Measurements from ENCODE around the gene KLHDC10.
"Not testable (repeated sequence)": the region's sequence is repeated elsewhere in the genome, so short reads cannot be mapped to it uniquely, and the experiment has no call there.

The KLHDC10 gene

GRCh38 chr7:130145424-130146100 is 75.2 kb downstream of the KLHDC10 start:
- peak overlapping the region; percentile 11 for H3K27ac Mint-ChIP-seq
- DNase-seq: no peak

GRCh38 chr7:130146142-130146541 is 75.8 kb downstream of the KLHDC10 start:
- ATAC-seq (replicated peaks); H3K4me3 Mint-ChIP-seq; H3K27ac Mint-ChIP-seq; H3K9me3 Mint-ChIP-seq; DNase-seq; H3K27me3 Mint-ChIP-seq; H3K36me3 Mint-ChIP-seq: not testable (repeated sequence)
- peaks cover 28 to 66% of the 10 kb centered on the region in 2 donors for H3K4me1 Mint-ChIP-seq

More at GRCh38 chr7:130145424-130146100, 75.2 kb downstream of the KLHDC10 start:
- H3K9me3 Mint-ChIP-seq: peaks cover 0 to 2% of the 10 kb centered on the region in 2 donors
- no peak overlapping the region for H3K4me3 Mint-ChIP-seq
- no peaks in the 10 kb centered on the region for H3K27me3 Mint-ChIP-seq
- peaks cover 31 to 69% of the 10 kb centered on the region in 2 donors for H3K4me1 Mint-ChIP-seq
- H3K36me3 Mint-ChIP-seq: peaks cover 2 to 5% of the 10 kb centered on the region in 2 donors
- ATAC-seq (replicated peaks): no peak

GRCh38 chr7:130146693-130147405 is 76.5 kb downstream of the KLHDC10 start:
- Mint-ChIP-seq H3K36me3 (peaks cover 3 to 4% of the 10 kb centered on the region in 2 donors), H3K4me3 (no peak overlapping the region), H3K9me3 (peaks cover 0 to 3% of the 10 kb centered on the region in 2 donors), H3K4me1 (peaks cover 25 to 59% of the 10 kb centered on the region in 2 donors), H3K27me3 (no peaks in the 10 kb centered on the region), H3K27ac (no peak overlapping the region)
- ATAC-seq (replicated peaks) (no peak), DNase-seq (no peak)

GRCh38 chr7:130147710-130148325 is 77.5 kb downstream of the KLHDC10 start:
- no peak overlapping the region for H3K4me3 Mint-ChIP-seq
- H3K9me3 Mint-ChIP-seq: peaks cover 0 to 3% of the 10 kb centered on the region in 2 donors
- peaks cover 19 to 51% of the 10 kb centered on the region in 2 donors for H3K4me1 Mint-ChIP-seq
- no peaks in the 10 kb centered on the region for H3K27me3 Mint-ChIP-seq
- no peak for DNase-seq
- no peak overlapping the region for H3K27ac Mint-ChIP-seq
- peaks cover 3 to 4% of the 10 kb centered on the region in 2 donors for H3K36me3 Mint-ChIP-seq
- ATAC-seq (replicated peaks): no peak

DNA sequence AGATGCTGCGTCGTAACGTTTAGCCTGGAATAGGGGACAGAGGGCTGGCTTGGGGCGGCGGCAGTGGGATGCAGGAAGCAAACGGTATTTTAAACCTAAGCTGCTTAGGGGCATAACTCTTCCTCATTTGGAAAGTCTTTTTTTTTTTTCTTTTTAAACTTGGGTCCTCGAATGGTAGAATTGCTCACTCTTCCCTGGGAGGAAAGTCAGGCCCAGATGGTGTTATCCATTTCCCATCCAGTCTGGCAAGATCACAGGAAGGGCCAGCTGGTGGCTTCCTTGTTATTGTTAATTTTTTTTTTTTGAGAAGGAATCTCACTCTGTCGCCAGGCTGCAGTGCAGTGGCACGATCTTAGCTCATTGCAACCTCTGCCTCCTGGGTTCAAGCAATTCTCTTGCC is 78.2 kb downstream of the KLHDC10 start:
- Mint-ChIP-seq H3K27ac (no peak overlapping the region), H3K36me3 (peaks cover 3 to 4% of the 10 kb centered on the region in 2 donors), H3K4me1 (peaks cover 14 to 43% of the 10 kb centered on the region in 2 donors), H3K4me3 (no peak overlapping the region), H3K27me3 (no peaks in the 10 kb centered on the region), H3K9me3 (peaks cover 0 to 3% of the 10 kb centered on the region in 2 donors)
- ATAC-seq (replicated peaks) (no peak), DNase-seq (no peak)

DNA sequence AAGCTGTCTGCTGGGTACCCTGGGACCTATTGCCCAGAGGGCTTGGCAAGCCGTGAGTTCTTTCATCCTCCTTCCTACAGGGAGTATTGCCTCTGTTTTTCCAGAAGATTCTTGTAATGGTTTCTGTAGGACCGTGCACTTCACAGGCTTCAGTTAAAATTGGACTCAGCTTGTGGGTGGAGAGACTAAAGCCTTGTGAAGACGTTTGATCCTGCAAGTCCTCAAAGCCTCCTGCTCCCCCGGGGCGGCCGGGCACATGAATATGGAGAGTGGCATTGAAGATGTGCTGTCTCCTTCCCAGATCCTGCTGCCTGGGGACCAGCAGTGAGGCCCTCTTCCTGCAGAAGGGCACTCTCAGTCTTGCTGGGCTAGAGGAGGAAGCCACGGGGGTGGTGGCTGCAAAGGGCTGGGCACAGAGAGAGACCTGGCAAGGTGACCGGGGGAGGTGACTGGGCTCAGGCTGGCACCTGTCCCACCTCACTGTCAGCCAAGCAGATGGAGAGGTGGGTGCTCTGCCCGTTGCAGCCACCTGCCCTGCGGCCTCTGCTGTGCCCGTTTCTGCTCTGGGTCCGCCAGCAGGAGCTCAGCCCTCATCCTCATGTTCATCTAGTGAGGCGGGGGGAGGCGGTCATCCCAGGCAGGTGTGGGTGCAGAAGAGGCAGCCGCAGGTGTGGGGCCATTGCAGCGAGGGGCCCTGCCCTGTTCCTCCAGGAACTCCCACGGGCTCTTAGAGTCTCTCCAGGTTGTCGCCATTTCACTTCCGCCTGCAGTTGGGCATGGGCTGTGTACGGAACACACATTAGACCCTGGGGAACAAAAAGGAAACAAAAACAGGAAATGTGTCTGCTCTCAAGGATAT is 79.2 kb downstream of the KLHDC10 start:
- Mint-ChIP-seq H3K4me1 (peaks cover 14 to 46% of the 10 kb centered on the region in 2 donors), H3K4me3 (peak overlapping the region; percentile 33 to 62)
- ATAC-seq (replicated peaks): peak; percentile 73 to 75

DNA sequence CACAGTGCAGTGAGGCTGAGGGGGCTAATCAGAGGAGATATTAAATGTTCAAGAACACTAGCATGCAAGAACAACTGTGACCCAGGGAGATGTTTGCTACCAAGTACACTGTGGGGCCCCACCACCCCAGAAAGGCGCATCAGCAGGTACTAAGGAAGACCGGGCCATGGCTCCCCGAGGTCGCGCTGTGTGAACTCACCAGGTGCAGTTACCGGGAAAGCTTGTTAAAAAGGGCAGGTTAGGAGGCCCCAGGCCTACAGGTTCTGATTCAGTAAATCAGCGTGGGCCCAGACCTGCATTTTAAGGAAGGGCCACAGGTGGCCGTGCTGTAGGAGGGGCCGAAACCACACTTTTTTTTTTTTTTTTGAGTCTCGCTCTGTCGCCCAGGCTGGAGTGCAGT is 80.3 kb downstream of the KLHDC10 start:
- Mint-ChIP-seq H3K36me3 (peaks cover 5 to 6% of the 10 kb centered on the region in 2 donors), H3K9me3 (peaks cover 0 to 4% of the 10 kb centered on the region in 2 donors), H3K27me3 (no peaks in the 10 kb centered on the region), H3K4me3 (peak overlapping the region; percentile 2 to 45), H3K27ac (peak overlapping the region; percentile 85), H3K4me1 (peaks cover 14 to 44% of the 10 kb centered on the region in 2 donors)
- peak; percentile 57 to 72 for ATAC-seq (replicated peaks)
- peak; percentile 43 for DNase-seq

More for the DNA sequence above, 79.2 kb downstream of the KLHDC10 start:
- Mint-ChIP-seq H3K9me3 (peaks cover 0 to 3% of the 10 kb centered on the region in 2 donors), H3K36me3 (peaks cover 3 to 4% of the 10 kb centered on the region in 2 donors), H3K27ac (peak overlapping the region; percentile 88), H3K27me3 (no peaks in the 10 kb centered on the region)
- peak; percentile 50 for DNase-seq

- Mint-ChIP-seq H3K36me3 (peaks cover 8 to 9% of the 10 kb centered on the region in 2 donors), H3K9me3 (peaks cover 0 to 5% of the 10 kb centered on the region in 2 donors)
- no peak for ATAC-seq (replicated peaks)
Measured at GRCh38 chr7:130151591-130152492, 81.5 kb downstream of the KLHDC10 start.

DNA sequence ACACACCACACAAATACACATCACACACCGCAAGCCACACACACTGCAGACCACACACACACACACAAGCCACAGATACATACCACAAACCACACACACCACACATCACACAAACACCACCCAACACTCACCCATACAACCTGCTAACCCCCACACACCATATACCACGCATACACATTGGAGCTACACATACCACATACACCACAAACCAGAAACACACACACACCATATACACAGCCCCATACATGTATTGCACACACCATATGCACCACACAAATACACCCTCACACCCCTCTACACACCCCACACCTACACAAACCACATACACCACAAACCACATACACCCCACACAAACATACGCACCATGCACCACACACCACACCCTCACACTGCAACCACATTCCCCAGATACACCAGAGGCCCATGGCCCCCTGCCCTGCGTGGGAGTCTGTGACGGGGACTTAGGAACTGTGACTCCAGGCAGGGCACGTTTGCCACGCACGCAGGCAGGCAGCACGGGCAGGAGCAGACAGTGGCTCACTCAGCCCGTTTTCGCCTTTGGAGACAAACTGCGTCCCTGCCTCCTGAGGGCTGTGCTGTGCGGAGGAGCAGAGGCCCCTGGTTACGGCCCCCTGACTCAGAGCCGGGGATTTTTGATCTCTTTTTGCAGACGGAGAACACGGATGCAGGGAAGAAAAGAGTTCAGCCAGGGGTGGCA is 82.3 kb downstream of the KLHDC10 start:
- ATAC-seq (replicated peaks) (peak in 1 of 2 donors; percentile 4), DNase-seq (no peak)
- Mint-ChIP-seq H3K9me3 (peaks cover 0 to 5% of the 10 kb centered on the region in 2 donors), H3K36me3 (peaks cover 14 to 16% of the 10 kb centered on the region in 2 donors), H3K27me3 (no peaks in the 10 kb centered on the region), H3K27ac (no peak overlapping the region), H3K4me1 (peaks cover 11 to 35% of the 10 kb centered on the region in 2 donors), H3K4me3 (no peak overlapping the region)

More at GRCh38 chr7:130151591-130152492, 81.5 kb downstream of the KLHDC10 start:
- Mint-ChIP-seq H3K27me3 (no peaks in the 10 kb centered on the region), H3K27ac (no peak overlapping the region), H3K4me1 (peaks cover 11 to 39% of the 10 kb centered on the region in 2 donors), H3K4me3 (no peak overlapping the region)
- DNase-seq: no peak

GRCh38 chr7:130153211-130153908 is 83.0 kb downstream of the KLHDC10 start:
- Mint-ChIP-seq H3K27ac (no peak overlapping the region), H3K9me3 (peaks cover 0 to 5% of the 10 kb centered on the region in 2 donors), H3K36me3 (peaks cover 21 to 23% of the 10 kb centered on the region in 2 donors), H3K27me3 (no peaks in the 10 kb centered on the region), H3K4me3 (no peak overlapping the region), H3K4me1 (peaks cover 6 to 28% of the 10 kb centered on the region in 2 donors)
- no peak for ATAC-seq (replicated peaks)
- no peak for DNase-seq

DNA sequence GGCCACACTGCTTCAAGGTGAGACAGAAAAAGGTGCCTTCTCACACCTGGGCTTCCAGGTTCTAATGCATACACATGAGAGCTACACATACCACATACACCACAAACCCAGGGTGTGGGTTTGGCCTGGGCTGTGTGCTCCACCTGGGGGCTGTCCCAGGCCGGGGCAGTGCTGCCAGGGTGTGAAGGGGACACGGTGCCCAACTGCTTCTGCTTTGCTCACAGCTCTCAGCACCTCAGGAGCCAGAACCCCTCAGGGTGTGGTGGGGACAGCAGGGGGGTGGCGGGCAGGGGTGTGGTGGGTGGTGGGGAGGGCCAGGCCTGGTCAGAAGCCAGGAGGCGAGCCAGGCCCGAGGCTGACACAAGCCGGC is 83.8 kb downstream of the KLHDC10 start:
- no peaks in the 10 kb centered on the region for H3K27me3 Mint-ChIP-seq
- peaks cover 0 to 5% of the 10 kb centered on the region in 2 donors for H3K9me3 Mint-ChIP-seq
- H3K36me3 Mint-ChIP-seq: peaks cover 26 to 30% of the 10 kb centered on the region in 2 donors
- peaks cover 5 to 23% of the 10 kb centered on the region in 2 donors for H3K4me1 Mint-ChIP-seq
- DNase-seq (no peak), ATAC-seq (replicated peaks) (peak in 1 of 2 donors; percentile 38)
- H3K4me3 Mint-ChIP-seq: no peak overlapping the region
- H3K27ac Mint-ChIP-seq: no peak overlapping the region

Data from stimulated activated naive B cell treated with anti-CD40 and anti-IgM and Interleukin-4, amounts not matched to agents 10 μg/mL and 1 μg/mL and 100 μg/mL, for 72 hours (primary cell).